Putamen (tissue), 1 donor: ENCODE measurements around the gene CLCN7.

Experiments used
- DNase-seq: peaks from one replicate; pipeline ENCODE4 v3.0.0-alpha.2; 2016; ENCODE audit warnings: low spot score

CLCN7 gene

GRCh38 chr16:1474796-1475551 lies at the start of gene CLCN7:
TSS of gene CLCN7 (minus strand) at chr16:1475028. CDS start at chr16:1474974, 54 bp downstream.
- peak; percentile 72 for DNase-seq

- DNase-seq, result no peak
Measured at GRCh38 chr16:1524366-1524765, 49.5 kb upstream of the CLCN7 start.

- no peak for DNase-seq
Measured at GRCh38 chr16:1523581-1524245, 48.9 kb upstream of the CLCN7 start.

GRCh38 chr16:1520461-1520860 lies 45.6 kb upstream of the CLCN7 start:
- no peak for DNase-seq

GRCh38 chr16:1519831-1520230 lies 45.0 kb upstream of the CLCN7 start:
- DNase-seq, result no peak

- DNase-seq, result no peak
Measured at GRCh38 chr16:1518626-1519135, 43.9 kb upstream of the CLCN7 start.

GRCh38 chr16:1514507-1514906 lies 39.7 kb upstream of the CLCN7 start:
- DNase-seq, result no peak

GRCh38 chr16:1512774-1513173 lies 37.9 kb upstream of the CLCN7 start:
- no peak for DNase-seq

- no peak for DNase-seq
Measured at GRCh38 chr16:1511662-1512569, 37.1 kb upstream of the CLCN7 start.

- no peak for DNase-seq
Measured at GRCh38 chr16:1510941-1511351, 36.1 kb upstream of the CLCN7 start.

GRCh38 chr16:1510272-1510671 lies 35.4 kb upstream of the CLCN7 start:
- DNase-seq, result no peak

GRCh38 chr16:1509307-1510221 lies 34.7 kb upstream of the CLCN7 start:
- DNase-seq, result no peak

- DNase-seq, result no peak
Measured at GRCh38 chr16:1508494-1509187, 33.8 kb upstream of the CLCN7 start.

GRCh38 chr16:1506494-1507213 lies 31.8 kb upstream of the CLCN7 start:
- no peak for DNase-seq

GRCh38 chr16:1505912-1506311 lies 31.1 kb upstream of the CLCN7 start:
- DNase-seq, result no peak

- DNase-seq, result no peak
Measured at GRCh38 chr16:1505073-1505844, 30.4 kb upstream of the CLCN7 start.

GRCh38 chr16:1503110-1503955 lies 28.5 kb upstream of the CLCN7 start:
- no peak for DNase-seq
